C4-2B (cell line): ENCODE results near the gene CARD18.
"Not testable (repeated sequence)": the region's sequence is repeated elsewhere in the genome, so short reads cannot be mapped to it uniquely, and the experiment has no call there.

Source experiments
- H3K27ac ChIP-seq: fragments of 450-650 bp; 2 replicates; pipeline ENCODE4 v1.5.1; 2017
- ZFX ChIP-seq: fragments of 450-650 bp; IDR thresholded peaks from 2 replicates; pipeline ENCODE4 v1.6.1; 2017
- TF ChIP-seq, protein P1 (sequence below): fragments of 450-650 bp; conservative IDR thresholded peaks from 2 replicates; pipeline ENCODE4 v1.5.1; 2017; ENCODE audit warnings: mild to moderate bottlenecking

Gene CARD18

DNA sequence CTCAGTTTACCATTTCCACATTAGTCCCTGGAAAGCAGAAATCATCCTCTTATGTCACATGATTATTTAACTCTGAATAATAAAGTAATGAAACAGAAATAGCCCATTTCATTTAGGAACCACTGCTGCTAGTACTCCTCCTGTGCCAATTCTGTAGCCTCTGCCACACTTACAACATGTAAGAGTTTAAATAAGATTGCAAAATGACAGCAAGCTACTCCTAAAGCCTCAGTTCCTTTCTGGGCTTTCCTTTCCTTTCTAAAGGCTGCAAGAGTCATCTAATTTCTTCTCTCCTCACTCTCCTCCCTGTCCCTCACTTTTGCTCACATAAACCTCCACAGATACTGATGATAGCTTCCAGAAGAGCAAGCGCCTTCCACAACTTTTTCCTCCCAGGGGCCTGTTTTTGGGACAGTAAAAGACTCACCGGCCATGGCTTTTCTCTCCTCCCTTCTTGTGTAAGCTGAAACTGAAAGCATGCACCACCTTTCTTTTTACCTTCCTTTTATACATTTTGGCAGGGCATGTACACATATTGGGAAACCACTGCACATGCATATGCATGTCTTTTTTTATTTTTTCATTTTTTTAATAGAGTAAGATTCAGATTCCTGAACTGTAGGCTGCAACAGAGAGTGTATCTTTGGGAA lies 38.5 kb downstream of the CARD18 start:
- no peak for TF ChIP-seq ZFX
- TF ChIP-seq, protein P1, sequence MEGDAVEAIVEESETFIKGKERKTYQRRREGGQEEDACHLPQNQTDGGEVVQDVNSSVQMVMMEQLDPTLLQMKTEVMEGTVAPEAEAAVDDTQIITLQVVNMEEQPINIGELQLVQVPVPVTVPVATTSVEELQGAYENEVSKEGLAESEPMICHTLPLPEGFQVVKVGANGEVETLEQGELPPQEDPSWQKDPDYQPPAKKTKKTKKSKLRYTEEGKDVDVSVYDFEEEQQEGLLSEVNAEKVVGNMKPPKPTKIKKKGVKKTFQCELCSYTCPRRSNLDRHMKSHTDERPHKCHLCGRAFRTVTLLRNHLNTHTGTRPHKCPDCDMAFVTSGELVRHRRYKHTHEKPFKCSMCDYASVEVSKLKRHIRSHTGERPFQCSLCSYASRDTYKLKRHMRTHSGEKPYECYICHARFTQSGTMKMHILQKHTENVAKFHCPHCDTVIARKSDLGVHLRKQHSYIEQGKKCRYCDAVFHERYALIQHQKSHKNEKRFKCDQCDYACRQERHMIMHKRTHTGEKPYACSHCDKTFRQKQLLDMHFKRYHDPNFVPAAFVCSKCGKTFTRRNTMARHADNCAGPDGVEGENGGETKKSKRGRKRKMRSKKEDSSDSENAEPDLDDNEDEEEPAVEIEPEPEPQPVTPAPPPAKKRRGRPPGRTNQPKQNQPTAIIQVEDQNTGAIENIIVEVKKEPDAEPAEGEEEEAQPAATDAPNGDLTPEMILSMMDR = no peak
- H3K27ac ChIP-seq = no peak overlapping the region

DNA sequence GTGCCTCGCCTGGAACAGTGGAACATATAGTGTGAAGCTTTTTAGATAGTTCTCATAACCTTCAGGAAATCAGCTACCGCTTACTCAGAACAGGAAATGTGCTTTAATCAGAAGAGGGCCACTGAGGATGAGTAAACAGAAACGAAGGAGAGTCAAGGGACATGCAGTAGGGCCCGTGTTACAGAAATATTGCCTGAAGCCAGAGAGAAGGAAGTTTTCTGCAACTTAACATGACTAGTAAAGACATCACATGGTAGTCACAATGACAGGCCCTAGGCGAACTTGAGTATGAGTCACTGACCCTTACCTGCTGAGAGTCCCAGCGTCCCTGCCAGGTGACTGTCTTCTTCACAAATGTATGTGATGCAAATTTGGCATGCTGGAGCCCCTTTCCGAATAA lies 39.4 kb downstream of the CARD18 start:
- no peak overlapping the region for H3K27ac ChIP-seq
- TF ChIP-seq ZFX = no peak
- TF ChIP-seq, protein P1 = no peak

DNA sequence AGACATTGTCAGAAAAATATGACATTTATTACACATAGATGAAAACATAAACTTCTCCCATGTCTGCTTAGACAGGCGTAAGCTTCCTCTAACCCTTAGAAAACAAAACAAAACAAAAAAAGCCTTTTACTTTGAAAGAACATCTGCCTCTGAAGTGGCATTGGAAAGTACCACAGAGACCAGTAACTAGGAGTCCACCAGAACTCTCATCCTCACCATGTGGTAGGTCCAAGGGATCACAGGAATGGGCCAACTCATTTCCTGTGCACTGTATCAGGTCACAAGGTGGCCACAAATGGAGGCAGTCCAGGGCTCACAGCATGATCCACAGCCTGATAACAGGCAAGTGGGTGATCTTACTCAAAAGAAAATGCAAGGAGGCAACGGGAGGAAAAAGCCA lies 40.0 kb downstream of the CARD18 start:
- not testable (repeated sequence) for H3K27ac ChIP-seq

DNA sequence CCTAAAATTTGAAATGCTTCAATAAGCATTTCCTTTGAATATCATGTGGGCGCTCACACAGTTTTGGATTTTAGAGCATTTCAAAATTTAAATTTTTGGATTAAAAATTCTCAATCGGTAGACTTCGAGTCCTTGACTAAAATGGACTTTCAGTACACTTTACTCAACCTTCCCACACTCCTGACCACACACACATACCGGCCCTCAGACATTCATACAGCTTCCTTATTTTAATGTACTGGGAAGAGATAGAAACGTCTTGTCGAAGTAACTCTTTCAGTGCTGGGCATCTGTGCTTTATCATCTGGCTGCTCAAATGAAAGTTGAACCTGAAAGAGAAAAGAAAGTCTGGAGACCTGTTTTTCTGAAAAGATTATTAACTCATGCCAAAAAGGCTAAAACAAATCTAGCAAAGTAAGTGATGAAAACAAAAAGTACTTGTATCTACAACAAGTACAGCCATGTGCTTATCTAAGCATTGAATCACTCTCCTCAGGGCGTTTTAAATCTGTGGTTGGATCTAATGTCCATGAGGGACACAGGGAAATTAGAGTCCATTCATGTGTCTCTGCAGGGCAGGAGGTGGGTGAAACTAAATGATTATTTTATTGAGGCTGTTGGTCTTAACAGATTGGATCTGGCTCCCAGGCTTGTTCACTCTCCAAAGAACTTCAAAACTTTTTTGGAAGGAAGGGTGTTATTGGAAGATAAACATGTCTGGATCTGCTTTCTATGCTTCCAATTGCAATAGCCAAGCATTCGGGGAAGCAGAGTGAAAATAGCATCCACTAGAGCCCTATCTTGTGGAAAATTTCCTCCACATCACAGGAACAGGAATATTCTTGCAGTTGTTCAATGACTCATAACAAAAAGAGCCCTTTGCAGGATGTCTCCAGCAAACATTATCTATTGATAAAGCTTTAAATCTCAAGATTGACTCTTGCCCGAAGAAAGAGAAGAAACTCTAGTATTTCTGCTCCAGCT lies 47.0 kb downstream of the CARD18 start:
- TF ChIP-seq, protein P1 = no peak
- no peak for TF ChIP-seq ZFX
- H3K27ac ChIP-seq = no peak overlapping the region
